Mesendoderm (in vitro differentiated cells): ENCODE results near the gene OR8D1.
A peak's percentile ranks its signal among the peaks of the same experiment; 100 is the strongest.

Experiments used
- DNase-seq: peaks from one replicate; pipeline ENCODE4 v3.0.0; 2013
- H2AK5ac ChIP-seq: 2 replicates; pipeline ENCODE4 v1.6.1; 2013; ENCODE audit warnings: low read length, inconsistent platforms
- H2BK120ac ChIP-seq: 2 replicates; pipeline ENCODE4 v1.6.1; 2013; ENCODE audit warnings: low read depth, mild to moderate bottlenecking, low read length, moderate library complexity, mixed read lengths
- H2BK15ac ChIP-seq: replicated peaks from 2 replicates; pipeline ENCODE4 v1.6.1; 2013; ENCODE audit warnings: low read depth, mild to moderate bottlenecking, moderate library complexity
- H2BK5ac ChIP-seq: 2 replicates; pipeline ENCODE4 v1.6.1; 2013; ENCODE audit warnings: low read length, inconsistent platforms
- H3K18ac ChIP-seq: 2 replicates; pipeline ENCODE4 v1.6.1; 2013; ENCODE audit warnings: mild to moderate bottlenecking, low read length, mixed read lengths
- H3K23ac ChIP-seq: one replicate; pipeline ENCODE4 v1.6.1; 2013; ENCODE audit warnings: low read length
- H3K27ac ChIP-seq: 2 replicates; pipeline ENCODE4 v1.5.1; 2013; ENCODE audit warnings: low read depth, mild to moderate bottlenecking, inconsistent platforms, low read length, moderate library complexity
- H3K27me3 ChIP-seq: 2 replicates; pipeline ENCODE4 v1.6.1; 2013; ENCODE audit warnings: low read length, control low read depth, mild to moderate bottlenecking, inconsistent platforms; ENCODE audit not compliant: insufficient read depth, poor library complexity
- H3K36me3 ChIP-seq: 2 replicates; pipeline ENCODE4 v1.6.1; 2013; ENCODE audit warnings: low read length, inconsistent platforms; ENCODE audit not compliant: control insufficient read depth, insufficient read depth
- H3K4ac ChIP-seq: one replicate; pipeline ENCODE4 v1.6.1; 2013; ENCODE audit warnings: low read depth, mild to moderate bottlenecking, low read length, moderate library complexity
- H3K4me1 ChIP-seq: 2 replicates; pipeline ENCODE4 v1.6.1; 2013; ENCODE audit warnings: low read depth, low read length, inconsistent platforms; ENCODE audit not compliant: control insufficient read depth
- H3K4me2 ChIP-seq: 2 replicates; pipeline ENCODE4 v1.6.1; 2013; ENCODE audit warnings: low read length
- H3K4me3 ChIP-seq: 2 replicates; pipeline ENCODE4 v1.5.1; 2013; ENCODE audit warnings: mild to moderate bottlenecking, low read length
- H3K56ac ChIP-seq: one replicate; pipeline ENCODE4 v1.6.1; 2013; ENCODE audit warnings: low read length
- H3K79me1 ChIP-seq: 2 replicates; pipeline ENCODE4 v1.6.1; 2013; ENCODE audit warnings: low read length, inconsistent platforms
- H3K79me2 ChIP-seq: 2 replicates; pipeline ENCODE4 v1.6.1; 2013; ENCODE audit warnings: mild to moderate bottlenecking, low read length; ENCODE audit not compliant: control insufficient read depth, insufficient read depth
- H3K9ac ChIP-seq: 2 replicates; pipeline ENCODE4 v1.6.1; 2013; ENCODE audit warnings: low read length, inconsistent platforms
- H4K5ac ChIP-seq: one replicate; pipeline ENCODE4 v1.6.1; 2013; ENCODE audit warnings: low read length
- H4K8ac ChIP-seq: one replicate; pipeline ENCODE4 v1.6.1; 2013; ENCODE audit warnings: low read depth, mild to moderate bottlenecking, control low read depth, low read length, moderate library complexity
- WGBS: extraction: QIAGEN DNeasy Blood & Tissue Kit; methylation state at CpG from one replicate; pipeline ENCODE4 v1.1.7; 2013; ENCODE audit warnings: low lambda C conversion rate, missing lambda C conversion rate; ENCODE audit not compliant: insufficient coverage; ENCODE audit errors: extremely low coverage; 5-methylcytosine and 5-hydroxymethylcytosine counted together

OR8D1 gene

GRCh38 chr11:124285610-124286344 lies 28.0 kb downstream of the OR8D1 start:
- no peak for DNase-seq
- no peaks in the 10 kb centered on the region for H3K36me3 ChIP-seq

DNA sequence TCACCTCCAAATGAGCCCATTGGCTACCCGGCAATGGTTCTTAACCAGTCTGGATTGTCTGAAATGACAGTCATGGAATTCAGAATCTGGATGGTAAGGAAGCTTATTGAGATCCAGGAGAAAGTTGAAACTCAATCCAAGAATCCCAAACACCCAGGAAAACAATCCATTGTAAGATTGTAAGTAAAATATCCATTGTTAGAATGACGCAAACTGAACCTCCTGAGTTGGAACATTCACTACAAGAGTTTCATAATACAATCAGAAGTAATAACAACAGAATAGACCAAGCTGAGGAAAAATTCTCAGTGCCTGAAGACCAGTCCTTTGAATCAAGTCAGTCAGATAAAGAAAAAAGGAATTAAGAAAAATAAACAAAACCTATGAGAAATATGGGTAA lies 35.5 kb downstream of the OR8D1 start:
- Histone ChIP-seq H4K5ac (no peak overlapping the region), H3K4me3 (no peak overlapping the region), H3K36me3 (no peaks in the 10 kb centered on the region), H3K18ac (no peak overlapping the region), H3K23ac (no peak overlapping the region), H3K4me2 (no peak overlapping the region), H2BK15ac (no peak overlapping the region), H3K79me1 (no peaks in the 10 kb centered on the region), H2BK120ac (no peak overlapping the region), H3K27ac (no peak overlapping the region), H2BK5ac (no peak overlapping the region), H3K4me1 (no peaks in the 10 kb centered on the region), H3K4ac (no peak overlapping the region), H2AK5ac (no peak overlapping the region), H3K27me3 (no peaks in the 10 kb centered on the region), H3K56ac (no peak overlapping the region), H3K9ac (no peak overlapping the region), H3K79me2 (no peaks in the 10 kb centered on the region), H4K8ac (no peak overlapping the region)
- no CpG with 5 or more reads among the region's 2 CpGs for WGBS
- no peak for DNase-seq

More at GRCh38 chr11:124285610-124286344, 28.0 kb downstream of the OR8D1 start:
- H4K5ac ChIP-seq, result no peak overlapping the region
- H3K4me3 ChIP-seq, result no peak overlapping the region
- H3K18ac ChIP-seq, result no peak overlapping the region
- no peak overlapping the region for H2BK5ac ChIP-seq
- H3K27ac ChIP-seq, result no peak overlapping the region
- H2AK5ac ChIP-seq, result no peak overlapping the region
- H3K4me1 ChIP-seq, result no peaks in the 10 kb centered on the region
- no peak overlapping the region for H2BK120ac ChIP-seq
- no peak overlapping the region for H3K4me2 ChIP-seq
- H3K79me2 ChIP-seq, result no peaks in the 10 kb centered on the region
- no CpG with 5 or more reads among the region's 3 CpGs for WGBS
- no peaks in the 10 kb centered on the region for H3K27me3 ChIP-seq
- H3K4ac ChIP-seq, result no peak overlapping the region
- no peak overlapping the region for H3K23ac ChIP-seq
- H2BK15ac ChIP-seq, result no peak overlapping the region
- no peaks in the 10 kb centered on the region for H3K79me1 ChIP-seq
- no peak overlapping the region for H3K56ac ChIP-seq
- H4K8ac ChIP-seq, result no peak overlapping the region
- H3K9ac ChIP-seq, result no peak overlapping the region

DNA sequence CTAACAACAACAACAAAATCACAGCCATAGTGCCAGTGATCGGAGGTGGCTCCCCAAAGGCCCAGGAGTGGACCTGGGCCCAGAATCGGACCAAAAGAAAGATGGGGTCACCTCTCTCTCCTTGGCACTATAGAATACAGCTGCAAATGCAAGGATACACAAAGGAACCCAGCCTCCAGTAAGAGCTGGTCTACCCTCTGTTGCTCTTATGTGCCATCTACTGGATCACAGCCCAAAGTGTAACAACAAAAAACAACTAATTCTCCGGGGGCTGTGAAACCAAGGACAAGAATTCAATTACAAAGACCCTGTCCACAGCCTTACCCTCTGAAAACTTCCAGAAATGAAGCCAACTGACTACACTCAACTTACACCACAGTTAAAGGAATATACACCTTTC lies 35.9 kb downstream of the OR8D1 start:
- no peaks in the 10 kb centered on the region for H3K36me3 ChIP-seq
- WGBS, result no CpG with 5 or more reads among the region's 3 CpGs
- H3K27ac ChIP-seq, result no peak overlapping the region
- no peaks in the 10 kb centered on the region for H3K79me1 ChIP-seq
- H3K4ac ChIP-seq, result no peak overlapping the region
- H3K18ac ChIP-seq, result no peak overlapping the region
- no peak overlapping the region for H3K4me3 ChIP-seq
- no peak overlapping the region for H4K5ac ChIP-seq
- no peak overlapping the region for H2BK15ac ChIP-seq
- H3K4me2 ChIP-seq, result no peak overlapping the region
- no peak overlapping the region for H2BK120ac ChIP-seq
- DNase-seq, result peak; percentile 63
- no peak overlapping the region for H2AK5ac ChIP-seq
- no peak overlapping the region for H3K23ac ChIP-seq
- no peak overlapping the region for H3K56ac ChIP-seq
- no peak overlapping the region for H4K8ac ChIP-seq
- H3K79me2 ChIP-seq, result no peaks in the 10 kb centered on the region
- H3K27me3 ChIP-seq, result no peaks in the 10 kb centered on the region
- H3K4me1 ChIP-seq, result no peaks in the 10 kb centered on the region
- no peak overlapping the region for H2BK5ac ChIP-seq
- no peak overlapping the region for H3K9ac ChIP-seq

GRCh38 chr11:124277207-124277606 lies 36.5 kb downstream of the OR8D1 start:
- no peak for DNase-seq
- Histone ChIP-seq H3K27ac (no peak overlapping the region), H4K8ac (no peak overlapping the region), H3K4me3 (no peak overlapping the region), H2BK15ac (no peak overlapping the region), H3K79me1 (no peaks in the 10 kb centered on the region), H3K23ac (no peak overlapping the region), H3K18ac (no peak overlapping the region), H3K56ac (no peak overlapping the region), H2BK120ac (no peak overlapping the region), H3K4me2 (no peak overlapping the region), H3K79me2 (no peaks in the 10 kb centered on the region), H4K5ac (no peak overlapping the region), H3K4me1 (no peaks in the 10 kb centered on the region), H3K27me3 (no peaks in the 10 kb centered on the region), H2AK5ac (no peak overlapping the region), H3K36me3 (no peaks in the 10 kb centered on the region), H2BK5ac (no peak overlapping the region), H3K4ac (no peak overlapping the region), H3K9ac (no peak overlapping the region)
- no CpG with 5 or more reads among the region's 3 CpGs for WGBS

DNA sequence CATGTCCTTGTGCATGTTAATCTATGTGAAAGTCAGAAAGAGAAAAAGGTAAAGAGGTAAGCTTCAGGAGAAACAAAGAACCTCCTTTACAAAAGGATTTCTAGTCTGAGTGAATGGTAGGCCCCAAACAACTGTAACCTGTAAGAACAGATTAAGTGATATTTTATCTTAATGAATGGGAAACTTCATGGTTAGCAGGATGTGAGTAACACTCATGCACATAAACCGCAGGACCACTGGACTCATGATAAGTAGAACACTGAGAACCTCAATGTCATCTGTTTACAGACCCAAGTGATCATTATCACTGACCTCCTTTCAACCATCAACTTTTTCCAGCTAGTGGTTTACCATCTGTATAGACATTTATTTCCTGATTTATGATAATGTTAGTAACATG lies 37.7 kb downstream of the OR8D1 start:
- no peak overlapping the region for H4K8ac ChIP-seq
- H2AK5ac ChIP-seq, result no peak overlapping the region
- no peak overlapping the region for H3K4ac ChIP-seq
- WGBS, result no CpG with 5 or more reads among the region's 1 CpG
- no peak overlapping the region for H3K4me2 ChIP-seq
- no peak overlapping the region for H3K4me3 ChIP-seq
- H3K18ac ChIP-seq, result no peak overlapping the region
- H2BK5ac ChIP-seq, result no peak overlapping the region
- no peaks in the 10 kb centered on the region for H3K79me1 ChIP-seq
- no peaks in the 10 kb centered on the region for H3K36me3 ChIP-seq
- H3K56ac ChIP-seq, result no peak overlapping the region
- no peaks in the 10 kb centered on the region for H3K27me3 ChIP-seq
- no peaks in the 10 kb centered on the region for H3K79me2 ChIP-seq
- H3K9ac ChIP-seq, result no peak overlapping the region
- H3K4me1 ChIP-seq, result no peaks in the 10 kb centered on the region
- no peak overlapping the region for H2BK120ac ChIP-seq
- no peak overlapping the region for H3K27ac ChIP-seq
- no peak overlapping the region for H4K5ac ChIP-seq
- no peak overlapping the region for H3K23ac ChIP-seq
- no peak overlapping the region for H2BK15ac ChIP-seq
- DNase-seq, result no peak

DNA sequence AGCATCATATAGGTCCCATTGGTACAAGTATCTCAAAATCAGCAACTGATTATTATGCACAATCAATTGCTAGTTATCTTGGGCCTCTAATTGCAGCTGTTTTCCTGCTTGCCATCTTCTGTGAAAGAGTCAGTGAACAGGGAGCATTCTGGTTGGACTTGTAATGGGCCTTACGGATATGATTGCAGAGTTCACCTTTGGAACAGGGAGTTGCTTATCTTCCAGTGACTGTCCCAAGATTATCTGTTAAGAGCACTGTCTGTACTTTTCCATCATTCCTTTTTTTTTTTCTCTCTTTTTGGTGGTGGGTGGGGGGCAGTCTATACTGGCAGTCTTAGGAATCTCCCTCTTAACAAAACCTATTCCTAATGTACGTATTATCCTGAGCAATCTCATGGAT lies 39.7 kb downstream of the OR8D1 start:
- H3K79me2 ChIP-seq, result no peaks in the 10 kb centered on the region
- H4K8ac ChIP-seq, result no peak overlapping the region
- H2BK15ac ChIP-seq, result no peak overlapping the region
- no peak overlapping the region for H3K4ac ChIP-seq
- H3K36me3 ChIP-seq, result no peaks in the 10 kb centered on the region
- no peak overlapping the region for H2BK5ac ChIP-seq
- no CpG with 5 or more reads among the region's 2 CpGs for WGBS
- H3K79me1 ChIP-seq, result no peaks in the 10 kb centered on the region
- H2AK5ac ChIP-seq, result no peak overlapping the region
- H3K23ac ChIP-seq, result no peak overlapping the region
- H3K4me1 ChIP-seq, result no peaks in the 10 kb centered on the region
- no peak overlapping the region for H3K56ac ChIP-seq
- H3K9ac ChIP-seq, result no peak overlapping the region
- H3K4me3 ChIP-seq, result no peak overlapping the region
- no peaks in the 10 kb centered on the region for H3K27me3 ChIP-seq
- H3K4me2 ChIP-seq, result no peak overlapping the region
- no peak overlapping the region for H2BK120ac ChIP-seq
- H3K18ac ChIP-seq, result no peak overlapping the region
- H3K27ac ChIP-seq, result no peak overlapping the region
- no peak for DNase-seq
- no peak overlapping the region for H4K5ac ChIP-seq
